Esophagus muscularis mucosa (tissue), 4 donors: Measurements from ENCODE around the gene ECSIT. TPM values are rescaled to one million over a fixed set of nuclear protein-coding genes. Genes with fewer than 3 reads are reported as not detected.

Source experiments
- DNase-seq: peaks from one replicate; pipeline ENCODE4 v3.0.0-alpha.2; 2017; ENCODE audit errors: extremely low spot score
- H3K27ac ChIP-seq, 4 donors: fragments of 200-600 bp; sonication (generic); replicated peaks in 1 of 4; 1 replicate in 3 of 4; 2 replicates in 1 of 4; pipeline ENCODE4 v1.5.1; 2016 to 2019; ENCODE audit warnings: mild to moderate bottlenecking in 1 of 4
- H3K27me3 ChIP-seq, 4 donors: fragments of 200-600 bp; sonication (generic); one replicate each; pipeline versions ENCODE4 v1.5.1 to v1.6.0; 2016 to 2019
- H3K36me3 ChIP-seq, 4 donors: fragments of 200-600 bp; sonication (generic); one replicate each; pipeline ENCODE4 v1.5.1; 2016 to 2019
- H3K4me1 ChIP-seq, 4 donors: fragments of 200-600 bp; sonication (generic); one replicate each; pipeline ENCODE4 v1.5.1; 2016 to 2019
- H3K4me3 ChIP-seq, 4 donors: fragments of 200-600 bp; sonication (generic); 1 replicate in 2 of 4; 2 replicates in 2 of 4; pipeline ENCODE4 v1.5.1; 2016 to 2019; ENCODE audit warnings: mild to moderate bottlenecking in 4 of 4, moderate library complexity in 1 of 4
- H3K9me3 ChIP-seq, 4 donors: fragments of 200-600 bp; sonication (generic); 1 replicate in 3 of 4; 2 replicates in 1 of 4; pipeline ENCODE4 v1.5.1; 2016 to 2019
- CTCF ChIP-seq, 3 experiments: fragments of 200-600 bp in 2 of 3; fragments of 450-650 bp in 1 of 3; sonication (generic) in 2 of 3; IDR thresholded peaks; one replicate each; pipeline ENCODE4 v1.5.1; 2017 to 2019; ENCODE audit warnings: antibody characterized with exemption in 3 of 3, mild to moderate bottlenecking in 2 of 3, moderate library complexity in 1 of 3
- EP300 ChIP-seq: sonication (generic); formaldehyde crosslinking; IDR thresholded peaks from one replicate; pipeline ENCODE4 v1.6.1; 2017; ENCODE audit warnings: antibody characterized with exemption
- POLR2A ChIP-seq: fragments of 450-650 bp; IDR thresholded peaks from one replicate; pipeline ENCODE4 v1.6.1; 2017; ENCODE audit warnings: antibody characterized with exemption, moderate library complexity, mild to moderate bottlenecking, low read depth
- POLR2AphosphoS5 ChIP-seq, 2 donors: sonication (generic); formaldehyde crosslinking; IDR thresholded peaks; one replicate each; pipeline ENCODE4 v1.6.1; 2017; ENCODE audit warnings: antibody characterized with exemption in 2 of 2
- WGBS: methylation state at CpG from one replicate; pipeline ENCODE4 v1.1.5; 2018; 5-methylcytosine and 5-hydroxymethylcytosine counted together
- intact Hi-C: fragments of 100-400 bp; cut with DNase I; formaldehyde crosslinking; loops from one replicate; pipeline ENCODE4 v1.15.1; 2023
- total RNA-seq, 4 donors: library from RNA; depleted of rRNA; stranded (reverse); fragments of >200 nt; gene quantifications; one replicate each; pipeline versions ENCODE4 v1.1.0 to v1.2.1, GENCODE V29; 2016

Gene ECSIT
- total RNA-seq, 4 donors from 2014 or later = 72.7 to 97.5 (median 81.8) TPM

- Histone ChIP-seq H3K36me3 (peaks cover 8 to 26% (median 14%) of the 10 kb centered on the region in 4 donors), H3K4me1 (peaks cover 36 to 45% (median 44%) of the 10 kb centered on the region in 4 donors), H3K4me3 (peak within 1 kb of the TSS; percentile 27 to 54 (median 32)), H3K27ac (no peak within 1 kb of the TSS), H3K9me3 (peaks cover 0 to 4% (median 0%) of the 10 kb centered on the region in 4 donors), H3K27me3 (peaks cover 15 to 70% (median 47%) of the 10 kb centered on the region in 4 donors)
- TF ChIP-seq CTCF (IDR thresholded peaks at IDR 0.05) (peak in 1 of 3 experiments; percentile 8), POLR2A (no peak), EP300 (no peak)
- 40% methylated on average over 2 of the region's 77 CpGs for WGBS
- intact Hi-C loops = no loop called here
- DNase-seq = no peak
These were observed 48.0 kb downstream of the ECSIT start, which contains the start of gene ELAVL3 for GRCh38 chr19:11480715-11481533. Gene ELAVL3 (minus strand): TSS chr19:11481046. CDS start chr19:11480608, 438 bp downstream.

- no peak for DNase-seq
- intact Hi-C loops = no loop called here
- 13% methylated on average over 8 of the region's 86 CpGs for WGBS
These were observed 48.8 kb downstream of the ECSIT start for GRCh38 chr19:11479898-11480714.

GRCh38 chr19:11479090-11479897, 49.6 kb downstream of the ECSIT start:
- Histone ChIP-seq H3K36me3 (peaks cover 6 to 12% (median 9%) of the 10 kb centered on the region in 4 donors), H3K9me3 (peaks cover 0 to 4% (median 0%) of the 10 kb centered on the region in 4 donors), H3K27me3 (peaks cover 15 to 54% (median 46%) of the 10 kb centered on the region in 4 donors), H3K27ac (no peak overlapping the region), H3K4me3 (peak overlapping the region; percentile 27 to 33 (median 32)), H3K4me1 (peaks cover 36 to 45% (median 44%) of the 10 kb centered on the region in 4 donors)
- WGBS = 20% methylated on average over 50 of the region's 62 CpGs
- no peak for DNase-seq
- TF ChIP-seq POLR2A (no peak), POLR2AphosphoS5 (IDR thresholded peaks at IDR 0.05) (no peak), EP300 (no peak), CTCF (IDR thresholded peaks at IDR 0.05) (no peak)
- intact Hi-C loops = no loop called here

More at GRCh38 chr19:11479898-11480714, 48.8 kb downstream of the ECSIT start:
- peaks cover 8 to 18% (median 10%) of the 10 kb centered on the region in 4 donors for H3K36me3 ChIP-seq
- H3K4me3 ChIP-seq = peak overlapping the region; percentile 27 to 33 (median 32)
- peaks cover 0 to 4% (median 0%) of the 10 kb centered on the region in 4 donors for H3K9me3 ChIP-seq
- H3K4me1 ChIP-seq = peaks cover 36 to 45% (median 44%) of the 10 kb centered on the region in 4 donors
- TF ChIP-seq CTCF (IDR thresholded peaks at IDR 0.05) = no peak
- TF ChIP-seq EP300 = no peak
- no peak for TF ChIP-seq POLR2A
- no peak for TF ChIP-seq POLR2AphosphoS5 (IDR thresholded peaks at IDR 0.05)
- H3K27ac ChIP-seq = no peak overlapping the region
- peaks cover 15 to 62% (median 47%) of the 10 kb centered on the region in 4 donors for H3K27me3 ChIP-seq
